ENCODE data around the gene AHCYL1. TPM values are rescaled to one million over a fixed set of nuclear protein-coding genes. Genes with fewer than 3 reads are reported as not detected.

The AHCYL1 gene
- total and polyA plus RNA-seq, 10 of the 15 experiments (the other 5 are each of a cell fraction or from before 2014, with no cell fraction given) = 24.7 to 73.6 (median 46.8) TPM

DNA sequence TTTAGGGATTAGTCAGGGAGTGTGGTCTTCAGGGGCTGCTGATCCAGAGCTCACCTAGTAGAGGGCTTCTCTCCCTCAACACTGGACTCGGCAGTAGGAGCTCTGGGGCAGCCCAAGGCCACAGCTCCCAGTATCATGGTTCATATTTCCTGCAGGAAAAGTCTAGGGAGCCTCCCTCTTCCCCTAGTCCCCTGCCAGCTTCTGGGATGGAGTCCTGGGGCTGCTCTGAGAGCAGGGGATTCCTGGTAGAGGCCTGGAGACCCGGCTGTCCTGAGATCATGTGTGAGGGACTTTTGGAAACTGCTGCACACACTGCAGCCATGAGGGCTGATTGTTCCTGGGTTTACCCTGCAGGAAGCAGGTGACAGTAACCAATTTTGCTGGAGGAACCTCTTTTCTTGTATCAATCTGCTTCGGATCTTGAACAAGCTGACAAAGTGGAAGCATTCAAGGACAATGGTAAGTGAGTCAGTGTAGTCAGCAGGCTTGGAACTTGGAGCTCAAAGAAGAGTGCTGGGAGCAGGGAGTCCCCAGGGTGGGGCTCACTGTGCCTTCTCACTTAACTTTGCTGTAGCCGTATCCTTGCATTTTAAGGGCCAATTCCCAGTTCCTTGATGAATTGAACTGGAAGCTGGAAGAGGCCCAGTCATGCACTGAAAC is 66.2 kb downstream of the AHCYL1 start (continued):
- TF ChIP-seq SMAD1 (IDR thresholded peaks at IDR 0.05; ENCODE audit: low read depth, partially characterized antibody) (no peak), ZSCAN29 (IDR thresholded peaks at IDR 0.05) (no peak), ZNF274 (IDR thresholded peaks at IDR 0.05; ENCODE audit: insufficient read depth, insufficient read length) (no peak), SUZ12 (IDR thresholded peaks at IDR 0.05; ENCODE audit: unreplicated experiment) (no peak), NR2C1 (IDR thresholded peaks at IDR 0.05) (no peak)
- TF ChIP-seq, protein P1, sequence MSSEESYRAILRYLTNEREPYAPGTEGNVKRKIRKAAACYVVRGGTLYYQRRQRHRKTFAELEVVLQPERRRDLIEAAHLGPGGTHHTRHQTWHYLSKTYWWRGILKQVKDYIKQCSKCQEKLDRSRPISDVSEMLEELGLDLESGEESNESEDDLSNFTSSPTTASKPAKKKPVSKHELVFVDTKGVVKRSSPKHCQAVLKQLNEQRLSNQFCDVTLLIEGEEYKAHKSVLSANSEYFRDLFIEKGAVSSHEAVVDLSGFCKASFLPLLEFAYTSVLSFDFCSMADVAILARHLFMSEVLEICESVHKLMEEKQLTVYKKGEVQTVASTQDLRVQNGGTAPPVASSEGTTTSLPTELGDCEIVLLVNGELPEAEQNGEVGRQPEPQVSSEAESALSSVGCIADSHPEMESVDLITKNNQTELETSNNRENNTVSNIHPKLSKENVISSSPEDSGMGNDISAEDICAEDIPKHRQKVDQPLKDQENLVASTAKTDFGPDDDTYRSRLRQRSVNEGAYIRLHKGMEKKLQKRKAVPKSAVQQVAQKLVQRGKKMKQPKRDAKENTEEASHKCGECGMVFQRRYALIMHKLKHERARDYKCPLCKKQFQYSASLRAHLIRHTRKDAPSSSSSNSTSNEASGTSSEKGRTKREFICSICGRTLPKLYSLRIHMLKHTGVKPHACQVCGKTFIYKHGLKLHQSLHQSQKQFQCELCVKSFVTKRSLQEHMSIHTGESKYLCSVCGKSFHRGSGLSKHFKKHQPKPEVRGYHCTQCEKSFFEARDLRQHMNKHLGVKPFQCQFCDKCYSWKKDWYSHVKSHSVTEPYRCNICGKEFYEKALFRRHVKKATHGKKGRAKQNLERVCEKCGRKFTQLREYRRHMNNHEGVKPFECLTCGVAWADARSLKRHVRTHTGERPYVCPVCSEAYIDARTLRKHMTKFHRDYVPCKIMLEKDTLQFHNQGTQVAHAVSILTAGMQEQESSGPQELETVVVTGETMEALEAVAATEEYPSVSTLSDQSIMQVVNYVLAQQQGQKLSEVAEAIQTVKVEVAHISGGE (CRISPR knock-in tag; IDR thresholded peaks at IDR 0.05) = no peak

- no peak overlapping the region for H3K4me2 ChIP-seq (ENCODE audit: control insufficient read depth, insufficient read depth)
- ATAC-seq = no peak
- peaks cover 25 to 30% of the 10 kb centered on the region in 2 experiments for H3K36me3 ChIP-seq (ENCODE audit: control insufficient read depth in 2 of 2, insufficient read depth in 2 of 2, low read length in 1 of 2)
- intact Hi-C loops (cut with micrococcal nuclease; ENCODE audit: unreplicated experiment) (no loop called here), in situ Hi-C loops (cut with MboI) (loop anchor here (5.0 kb wide), 1 partner anchor 56 kb away; no protein-coding TSS in a partner anchor)
- no peaks in the 10 kb centered on the region for H3K79me2 ChIP-seq (ENCODE audit: control insufficient read depth, insufficient read depth, low read length)
- ChIA-PET CTCF (interaction anchor here (0.8 to 3.1 kb wide), 9 partner anchors 9 to 445 kb away, joined by 3 to 21 read pairs (median 6); no protein-coding TSS in a partner anchor), RAD21 (ENCODE audit: unreplicated experiment) (interaction anchor here (0.9 kb wide), 1 partner anchor 37 kb away, joined by 3 read pairs; no protein-coding TSS in a partner anchor), POLR2A (no interaction called here), SMC1A (ENCODE audit: uncharacterized antibody, unreplicated experiment) (interaction anchor here (0.8 kb wide), 1 partner anchor 37 kb away, joined by 3 read pairs; no protein-coding TSS in a partner anchor)
- DNase-seq (ENCODE audit: low read depth, low spot score) = no peak
- FAIRE-seq = no peak
- H3K4me1 ChIP-seq (ENCODE audit: control insufficient read depth, insufficient read depth, low read length) = no peaks in the 10 kb centered on the region
- H3K4me3 ChIP-seq = no peak overlapping the region
- TF ChIP-seq PRDM15 (CRISPR knock-in tag; IDR thresholded peaks at IDR 0.05) (no peak), RUNX3 (IDR thresholded peaks at IDR 0.05; ENCODE audit: low read length) (no peak), RBBP5 (conservative IDR thresholded peaks at IDR 0.05) (no peak)
- H2AFZ ChIP-seq (ENCODE audit: control insufficient read depth, low read depth, low read length) = no peak overlapping the region
- 92% methylated on average over 2 of the region's 2 CpGs for WGBS (ENCODE audit: insufficient coverage, insufficient replicate concordance, low lambda C conversion rate, missing lambda C conversion rate)
- H3K9ac ChIP-seq (ENCODE audit: control insufficient read depth, insufficient read depth, low read length) = no peak overlapping the region
- no peak overlapping the region for H3K27ac ChIP-seq (ENCODE audit: control insufficient read depth, insufficient read depth)
- H3K27me3 ChIP-seq (replicated peaks in 1 of 2; ENCODE audit: control insufficient read depth in 2 of 2, insufficient read depth in 2 of 2, low read length in 1 of 2) = no peaks in the 10 kb centered on the region
- H4K20me1 ChIP-seq (ENCODE audit: control insufficient read depth, insufficient read depth) = no peaks in the 10 kb centered on the region
- H3K9me3 ChIP-seq (replicated peaks; ENCODE audit: control insufficient read depth, insufficient read depth, low read length) = no peaks in the 10 kb centered on the region
- no TSS peak for BruUV-seq (replicated peaks)
Measured at GRCh38 chr1:110051262-110051648, 66.7 kb downstream of the AHCYL1 start.

Measured in GM12878 (cell line).